Ishikawa (cell line): ENCODE results near the gene FGF1.

Experiments used
- CEBPB ChIP-seq: IDR thresholded peaks from 2 replicates; pipeline ENCODE4 v1.6.1; 2012
- CREB1 ChIP-seq: IDR thresholded peaks from 2 replicates; pipeline ENCODE4 v1.6.1; 2012; ENCODE audit warnings: low read depth
- EGR1 ChIP-seq: IDR thresholded peaks from 2 replicates; pipeline ENCODE4 v1.6.1; 2012
- EP300 ChIP-seq: IDR thresholded peaks from 2 replicates; pipeline ENCODE4 v1.6.1; 2012; ENCODE audit warnings: borderline replicate concordance
- FOXM1 ChIP-seq: IDR thresholded peaks from 2 replicates; pipeline ENCODE4 v1.6.1; 2012; ENCODE audit warnings: low read depth, borderline replicate concordance
- NFIC ChIP-seq: IDR thresholded peaks from 2 replicates; pipeline ENCODE4 v1.6.1; 2012
- RAD21 ChIP-seq: IDR thresholded peaks from 2 replicates; pipeline ENCODE4 v1.6.1; 2012; ENCODE audit warnings: low read depth
- TAF1 ChIP-seq: IDR thresholded peaks from 2 replicates; pipeline ENCODE4 v1.6.1; 2012; ENCODE audit warnings: low read depth, mild to moderate bottlenecking
- TCF12 ChIP-seq: IDR thresholded peaks from 2 replicates; pipeline ENCODE4 v1.6.1; 2012; ENCODE audit warnings: low read depth
- TEAD4 ChIP-seq: IDR thresholded peaks from 2 replicates; pipeline ENCODE4 v1.6.1; 2012
- USF1 ChIP-seq: IDR thresholded peaks from 2 replicates; pipeline ENCODE4 v1.6.1; 2012
- YY1 ChIP-seq: IDR thresholded peaks from 2 replicates; pipeline ENCODE4 v1.6.1; 2012; ENCODE audit warnings: low read depth
- ZBTB7A ChIP-seq: IDR thresholded peaks from 2 replicates; pipeline ENCODE4 v1.6.1; 2012; ENCODE audit warnings: low read depth
- TF ChIP-seq, protein P1 (sequence below): IDR thresholded peaks from 2 replicates; pipeline ENCODE4 v1.6.1; 2012; ENCODE audit warnings: low read depth, mild to moderate bottlenecking
- TF ChIP-seq, protein P2 (sequence below): IDR thresholded peaks from 2 replicates; pipeline ENCODE4 v1.6.1; 2012

The FGF1 gene

DNA sequence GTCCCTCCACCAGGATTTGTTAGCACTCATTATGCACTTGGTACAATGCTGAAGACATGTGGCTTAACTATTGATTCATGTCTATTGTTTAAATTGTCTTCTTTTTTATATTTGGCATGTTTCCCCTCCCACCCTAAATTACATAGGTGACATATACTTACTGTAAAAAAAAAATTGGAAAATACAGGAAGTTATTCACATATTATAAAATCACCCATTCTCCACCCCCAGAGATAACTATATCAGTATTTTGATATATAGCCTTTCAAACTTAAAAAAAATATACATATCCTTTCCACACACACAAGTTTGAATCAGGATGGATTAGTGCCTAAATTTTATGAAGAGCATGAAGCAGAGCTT, 87.6 kb downstream of the FGF1 start:
- TF ChIP-seq EGR1 (no peak), ZBTB7A (no peak), CREB1 (no peak), TAF1 (no peak), RAD21 (no peak), NFIC (no peak), EP300 (no peak), FOXM1 (no peak), TCF12 (no peak)
- TF ChIP-seq, protein P1, sequence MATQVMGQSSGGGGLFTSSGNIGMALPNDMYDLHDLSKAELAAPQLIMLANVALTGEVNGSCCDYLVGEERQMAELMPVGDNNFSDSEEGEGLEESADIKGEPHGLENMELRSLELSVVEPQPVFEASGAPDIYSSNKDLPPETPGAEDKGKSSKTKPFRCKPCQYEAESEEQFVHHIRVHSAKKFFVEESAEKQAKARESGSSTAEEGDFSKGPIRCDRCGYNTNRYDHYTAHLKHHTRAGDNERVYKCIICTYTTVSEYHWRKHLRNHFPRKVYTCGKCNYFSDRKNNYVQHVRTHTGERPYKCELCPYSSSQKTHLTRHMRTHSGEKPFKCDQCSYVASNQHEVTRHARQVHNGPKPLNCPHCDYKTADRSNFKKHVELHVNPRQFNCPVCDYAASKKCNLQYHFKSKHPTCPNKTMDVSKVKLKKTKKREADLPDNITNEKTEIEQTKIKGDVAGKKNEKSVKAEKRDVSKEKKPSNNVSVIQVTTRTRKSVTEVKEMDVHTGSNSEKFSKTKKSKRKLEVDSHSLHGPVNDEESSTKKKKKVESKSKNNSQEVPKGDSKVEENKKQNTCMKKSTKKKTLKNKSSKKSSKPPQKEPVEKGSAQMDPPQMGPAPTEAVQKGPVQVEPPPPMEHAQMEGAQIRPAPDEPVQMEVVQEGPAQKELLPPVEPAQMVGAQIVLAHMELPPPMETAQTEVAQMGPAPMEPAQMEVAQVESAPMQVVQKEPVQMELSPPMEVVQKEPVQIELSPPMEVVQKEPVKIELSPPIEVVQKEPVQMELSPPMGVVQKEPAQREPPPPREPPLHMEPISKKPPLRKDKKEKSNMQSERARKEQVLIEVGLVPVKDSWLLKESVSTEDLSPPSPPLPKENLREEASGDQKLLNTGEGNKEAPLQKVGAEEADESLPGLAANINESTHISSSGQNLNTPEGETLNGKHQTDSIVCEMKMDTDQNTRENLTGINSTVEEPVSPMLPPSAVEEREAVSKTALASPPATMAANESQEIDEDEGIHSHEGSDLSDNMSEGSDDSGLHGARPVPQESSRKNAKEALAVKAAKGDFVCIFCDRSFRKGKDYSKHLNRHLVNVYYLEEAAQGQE = no peak

DNA sequence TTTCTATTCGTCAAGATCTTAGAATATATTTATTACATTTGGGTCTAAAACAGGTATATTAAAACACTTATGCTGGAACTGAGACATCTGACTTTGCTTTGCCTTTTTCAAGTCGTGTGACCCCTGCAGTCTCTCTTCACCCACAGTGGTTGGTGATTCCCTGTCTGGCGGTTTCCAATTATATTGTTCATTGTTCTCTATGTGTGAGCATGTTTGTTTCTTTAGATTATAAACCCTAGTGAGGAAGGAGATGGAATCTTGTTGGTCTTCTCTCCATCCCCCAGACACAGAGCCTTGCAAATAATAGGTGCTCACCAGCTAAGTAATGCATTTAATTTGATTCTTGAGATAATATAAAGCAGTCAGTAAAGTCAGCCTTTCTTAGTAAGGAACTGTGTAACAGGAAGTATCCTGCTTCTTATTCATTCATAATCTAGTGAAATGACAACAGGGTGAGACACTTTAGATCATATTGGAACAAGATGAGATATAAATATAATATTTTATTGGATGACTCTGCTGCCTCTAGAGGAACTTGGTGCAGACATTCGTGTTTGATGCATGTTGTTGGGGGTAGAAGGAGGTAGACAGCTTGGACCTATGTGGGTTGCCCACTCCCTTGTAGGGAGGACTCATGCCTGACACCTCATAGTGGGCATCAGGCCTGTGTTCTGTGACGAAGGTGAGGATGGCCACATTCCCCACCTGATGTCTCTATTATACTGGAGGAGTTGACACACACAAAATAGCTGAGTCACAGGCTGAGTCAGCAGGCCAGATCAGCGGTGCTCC, 88.1 kb downstream of the FGF1 start:
- TF ChIP-seq NFIC (no peak), CEBPB (no peak), FOXM1 (no peak), ZBTB7A (no peak), USF1 (no peak), CREB1 (no peak), EGR1 (no peak), TAF1 (no peak), RAD21 (no peak)
- TF ChIP-seq, protein P2, sequence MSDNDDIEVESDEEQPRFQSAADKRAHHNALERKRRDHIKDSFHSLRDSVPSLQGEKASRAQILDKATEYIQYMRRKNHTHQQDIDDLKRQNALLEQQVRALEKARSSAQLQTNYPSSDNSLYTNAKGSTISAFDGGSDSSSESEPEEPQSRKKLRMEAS = no peak

DNA sequence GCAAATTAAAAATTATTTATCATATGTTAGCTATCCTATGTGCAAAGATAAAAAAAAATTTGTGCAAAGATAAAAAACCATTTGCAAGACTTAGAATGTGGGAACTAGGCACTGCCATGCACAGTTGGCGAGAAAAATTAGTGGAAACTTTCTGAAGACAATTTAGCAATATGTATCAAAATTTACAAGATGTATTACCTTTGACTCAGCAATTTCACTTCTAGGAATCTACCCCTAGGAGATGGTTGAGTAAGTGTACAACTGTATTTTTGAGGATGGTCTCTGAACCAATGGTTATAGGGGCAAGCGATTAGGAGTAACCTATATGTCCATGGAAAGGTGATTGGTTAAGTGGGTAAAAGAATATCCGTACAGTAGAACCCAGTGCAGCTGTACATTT, 88.9 kb downstream of the FGF1 start:
- TF ChIP-seq RAD21 (no peak), TCF12 (no peak), TEAD4 (no peak), EP300 (no peak), USF1 (no peak), CREB1 (no peak), CEBPB (no peak), YY1 (no peak)
- TF ChIP-seq, protein P1 = no peak

DNA sequence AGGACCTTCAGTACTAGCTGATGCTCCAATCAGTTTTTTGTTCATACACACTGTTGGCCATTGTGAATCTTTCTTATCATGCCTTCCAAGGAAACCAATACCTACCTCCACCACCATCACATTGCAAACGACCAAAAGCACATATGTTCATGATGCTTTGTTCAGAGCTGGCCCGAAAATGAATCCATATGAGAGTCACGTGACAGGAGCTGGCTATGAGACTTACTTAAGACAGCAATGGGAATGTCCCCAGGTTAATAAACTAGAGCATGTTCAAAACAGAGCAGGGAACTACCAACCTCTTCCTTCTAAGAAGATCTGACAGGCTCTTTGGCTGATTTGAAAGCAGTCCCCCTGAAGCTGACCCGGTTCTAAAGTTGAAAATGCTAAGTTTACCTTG, 93.5 kb downstream of the FGF1 start:
- TF ChIP-seq YY1 = no peak
- no peak for TF ChIP-seq FOXM1
- TF ChIP-seq ZBTB7A = no peak
- TF ChIP-seq TCF12 = no peak
- no peak for TF ChIP-seq EP300

- TF ChIP-seq, protein P2 = no peak
- TF ChIP-seq TAF1 (no peak), CREB1 (no peak), TCF12 (no peak), ZBTB7A (no peak), EGR1 (no peak), USF1 (no peak), YY1 (no peak), TEAD4 (no peak), NFIC (no peak), CEBPB (no peak), FOXM1 (no peak), RAD21 (no peak)
- TF ChIP-seq, protein P1 = no peak
Measured at GRCh38 chr5:142590451-142591231, 95.2 kb downstream of the FGF1 start.
